Cardiac muscle cell (in vitro differentiated cells and primary cell): Measurements from ENCODE around the gene KRI1. TPM values are rescaled to one million over a fixed set of nuclear protein-coding genes. Genes with fewer than 3 reads are reported as not detected.
"Not testable (repeated sequence)": the region's sequence is repeated elsewhere in the genome, so short reads cannot be mapped to it uniquely, and the experiment has no call there.

Source experiments
- DNase-seq, 2 donors: peaks; one replicate each; pipeline versions ENCODE4 v3.0.0 to v3.0.0-alpha.2; 2010 to 2017; ENCODE audit warnings: low read depth in 1 of 2, low spot score in 1 of 2
- H3K27ac ChIP-seq: fragments of 200-600 bp; sonication (generic); 2 replicates; pipeline ENCODE4 v1.5.1; 2016
- H3K27me3 ChIP-seq: fragments of 200-600 bp; sonication (generic); 2 replicates; pipeline ENCODE4 v1.6.0; 2016; ENCODE audit warnings: control low read depth
- H3K36me3 ChIP-seq: fragments of 200-600 bp; sonication (generic); 2 replicates; pipeline ENCODE4 v1.5.1; 2016; ENCODE audit warnings: control low read depth
- H3K4me1 ChIP-seq: fragments of 200-600 bp; sonication (generic); 2 replicates; pipeline ENCODE4 v1.8.1; 2017; ENCODE audit warnings: low read depth, mild to moderate bottlenecking, mixed run types
- H3K4me3 ChIP-seq: fragments of 200-600 bp; sonication (generic); 2 replicates; pipeline ENCODE4 v1.5.1; 2016; ENCODE audit warnings: mild to moderate bottlenecking
- H3K9me3 ChIP-seq: fragments of 200-600 bp; sonication (generic); 2 replicates; pipeline ENCODE4 v1.5.1; 2017; ENCODE audit warnings: low read depth, mild to moderate bottlenecking, control low read depth
- polyA plus RNA-seq: library from polyadenylated mRNA; unstranded; fragments of >200 nt; fragmentation: Nextera tagmentation; extraction: Ambion mirVana; gene quantifications from 2 replicates; pipeline ENCODE4 v1.2.1, GENCODE V29; 2016
- total RNA-seq: library from RNA; depleted of rRNA; stranded (reverse); fragments of >200 nt; gene quantifications from 2 replicates; pipeline ENCODE4 v1.2.3, GENCODE V29; 2016
- TF ChIP-seq, protein P1 (sequence below): IDR thresholded peaks from 2 replicates; pipeline ENCODE4 v1.5.1; 2012; ENCODE audit warnings: low read depth, mild to moderate bottlenecking, low read length

The KRI1 gene
- total and polyA plus RNA-seq, 2 experiments from 2014 or later: 26.1 to 28.3 TPM

GRCh38 chr19:10544242-10544752 is 21.5 kb downstream of the KRI1 start:
- peak overlapping the region; percentile 84 for H3K27ac ChIP-seq
- peak overlapping the region; percentile 90 for H3K4me3 ChIP-seq
- no peak for DNase-seq
- TF ChIP-seq, protein P1, sequence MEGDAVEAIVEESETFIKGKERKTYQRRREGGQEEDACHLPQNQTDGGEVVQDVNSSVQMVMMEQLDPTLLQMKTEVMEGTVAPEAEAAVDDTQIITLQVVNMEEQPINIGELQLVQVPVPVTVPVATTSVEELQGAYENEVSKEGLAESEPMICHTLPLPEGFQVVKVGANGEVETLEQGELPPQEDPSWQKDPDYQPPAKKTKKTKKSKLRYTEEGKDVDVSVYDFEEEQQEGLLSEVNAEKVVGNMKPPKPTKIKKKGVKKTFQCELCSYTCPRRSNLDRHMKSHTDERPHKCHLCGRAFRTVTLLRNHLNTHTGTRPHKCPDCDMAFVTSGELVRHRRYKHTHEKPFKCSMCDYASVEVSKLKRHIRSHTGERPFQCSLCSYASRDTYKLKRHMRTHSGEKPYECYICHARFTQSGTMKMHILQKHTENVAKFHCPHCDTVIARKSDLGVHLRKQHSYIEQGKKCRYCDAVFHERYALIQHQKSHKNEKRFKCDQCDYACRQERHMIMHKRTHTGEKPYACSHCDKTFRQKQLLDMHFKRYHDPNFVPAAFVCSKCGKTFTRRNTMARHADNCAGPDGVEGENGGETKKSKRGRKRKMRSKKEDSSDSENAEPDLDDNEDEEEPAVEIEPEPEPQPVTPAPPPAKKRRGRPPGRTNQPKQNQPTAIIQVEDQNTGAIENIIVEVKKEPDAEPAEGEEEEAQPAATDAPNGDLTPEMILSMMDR: no peak
- H3K36me3 ChIP-seq: peaks cover 12% of the 10 kb centered on the region
- H3K9me3 ChIP-seq: no peaks in the 10 kb centered on the region
- peaks cover 4% of the 10 kb centered on the region for H3K4me1 ChIP-seq
- no peaks in the 10 kb centered on the region for H3K27me3 ChIP-seq

GRCh38 chr19:10543420-10544241 is 22.2 kb downstream of the KRI1 start, which contains the start of gene ATG4D:
TSS of gene ATG4D (plus strand) at chr19:10543904. CDS start at chr19:10544091, 187 bp downstream.
- H3K27me3 ChIP-seq: no peaks in the 10 kb centered on the region
- H3K36me3 ChIP-seq: peaks cover 7% of the 10 kb centered on the region
- peak within 1 kb of the TSS; percentile 90 for H3K4me3 ChIP-seq
- H3K27ac ChIP-seq: peak within 1 kb of the TSS; percentile 84
- no peaks in the 10 kb centered on the region for H3K9me3 ChIP-seq
- TF ChIP-seq, protein P1: no peak
- DNase-seq: peak; percentile 78 to 89
- peaks cover 4% of the 10 kb centered on the region for H3K4me1 ChIP-seq

GRCh38 chr19:10543059-10543419 is 22.8 kb downstream of the KRI1 start:
- TF ChIP-seq, protein P1: no peak
- H3K27ac ChIP-seq: no peak overlapping the region
- H3K36me3 ChIP-seq: peaks cover 6% of the 10 kb centered on the region
- H3K27me3 ChIP-seq: no peaks in the 10 kb centered on the region
- H3K9me3 ChIP-seq: no peaks in the 10 kb centered on the region
- peaks cover 4% of the 10 kb centered on the region for H3K4me1 ChIP-seq
- DNase-seq: no peak
- no peak overlapping the region for H3K4me3 ChIP-seq

DNA sequence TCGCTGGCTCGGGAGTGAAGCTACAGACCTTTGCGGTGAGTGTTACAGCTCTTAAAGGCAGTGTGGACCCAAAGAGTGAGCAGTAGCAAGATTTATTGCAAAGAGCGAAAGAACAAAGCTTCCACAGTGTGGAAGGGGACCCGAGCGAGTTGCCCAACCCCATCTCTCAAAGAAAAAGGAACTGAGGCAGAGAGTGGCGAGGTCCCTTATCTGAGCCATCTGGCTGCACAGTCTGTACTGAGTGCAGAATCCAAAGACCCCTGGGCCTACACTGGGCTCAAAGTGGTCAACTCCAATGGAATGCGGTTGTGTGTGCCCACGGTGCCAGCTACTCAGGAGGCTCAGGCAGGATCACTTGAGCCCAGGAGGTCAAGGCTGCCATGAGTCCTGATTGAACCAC is 26.8 kb downstream of the KRI1 start:
- H3K4me1 ChIP-seq, H3K9me3 ChIP-seq, H3K27me3 ChIP-seq, H3K27ac ChIP-seq, DNase-seq, H3K36me3 ChIP-seq, H3K4me3 ChIP-seq: not testable (repeated sequence)

GRCh38 chr19:10538204-10538983 is 27.4 kb downstream of the KRI1 start:
- Histone ChIP-seq H3K27ac (no peak overlapping the region), H3K9me3 (no peaks in the 10 kb centered on the region), H3K4me3 (no peak overlapping the region), H3K4me1 (no peaks in the 10 kb centered on the region), H3K27me3 (no peaks in the 10 kb centered on the region), H3K36me3 (no peaks in the 10 kb centered on the region)
- DNase-seq: no peak
- TF ChIP-seq, protein P1: no peak
